Right hindlimb (tissue), 1 donor: ENCODE results near the gene SH3PXD2A.
"Not testable (repeated sequence)": the region's sequence is repeated elsewhere in the genome, so short reads cannot be mapped to it uniquely, and the experiment has no call there.

ENCODE experiments used
- DNase-seq: peaks from one replicate; pipeline ENCODE4 v3.0.0-alpha.2; 2018

Gene SH3PXD2A

DNA sequence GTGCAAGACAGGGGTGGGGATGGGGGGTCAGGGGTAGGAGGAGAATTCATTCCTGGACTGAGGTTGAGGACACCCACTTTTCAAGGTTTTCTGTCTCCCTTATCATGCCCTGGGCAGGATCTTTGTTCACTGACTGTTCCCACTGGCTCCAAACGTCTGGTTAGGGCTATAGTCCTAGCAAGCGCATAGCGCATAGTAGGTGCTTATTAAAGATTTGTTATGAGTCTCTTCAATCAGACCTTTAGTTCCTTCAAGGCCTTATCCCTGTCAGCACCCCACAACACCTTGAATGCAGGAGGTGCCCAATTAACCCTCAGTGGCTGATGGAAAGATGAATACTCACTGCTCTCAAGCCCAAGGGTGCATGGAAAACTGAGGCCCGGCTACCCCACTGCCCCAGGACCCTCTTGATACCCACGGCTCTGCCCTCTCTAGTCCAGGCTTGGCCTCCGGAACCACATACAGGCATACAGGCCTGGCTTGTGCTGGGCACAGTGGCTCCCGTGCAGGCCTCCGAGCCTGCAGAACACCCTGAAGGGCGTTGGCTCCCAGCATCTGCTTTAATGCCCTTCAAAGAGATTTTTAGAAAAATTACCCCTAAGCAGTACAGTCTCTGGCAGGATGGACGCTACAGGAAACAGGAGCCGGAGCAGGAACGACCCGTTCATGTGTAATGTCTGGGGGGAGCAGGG, 177.7 kb downstream of the SH3PXD2A start:
- no peak for DNase-seq

- DNase-seq, result peak; percentile 87
These were observed 178.4 kb downstream of the SH3PXD2A start for GRCh38 chr10:103676851-103677417.

GRCh38 chr10:103676058-103676785, 179.2 kb downstream of the SH3PXD2A start:
- DNase-seq, result peak; percentile 62

DNA sequence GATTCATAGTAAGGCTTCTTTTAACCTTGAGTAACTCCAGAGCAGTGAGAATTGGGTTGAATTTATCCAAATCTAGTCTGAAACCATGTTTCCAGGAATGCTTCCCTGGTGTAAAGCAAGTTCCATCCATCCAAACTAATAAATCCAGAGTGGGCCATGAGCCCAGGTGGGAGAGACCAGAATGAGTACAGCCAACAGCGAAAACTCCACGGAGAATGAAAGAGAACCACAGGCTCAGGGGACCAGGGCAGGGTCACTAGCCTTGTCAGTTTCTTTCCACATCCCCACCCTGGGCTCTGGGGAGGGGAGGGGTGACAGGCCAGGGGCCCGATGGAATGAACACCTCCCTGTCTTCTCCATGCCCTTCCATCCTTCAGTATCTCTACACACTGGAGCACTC, 181.8 kb downstream of the SH3PXD2A start:
- DNase-seq, result peak; percentile 72

- no peak for DNase-seq
These were observed 183.0 kb downstream of the SH3PXD2A start for GRCh38 chr10:103672345-103672744.

- peak; percentile 60 for DNase-seq
These were observed 184.1 kb downstream of the SH3PXD2A start for GRCh38 chr10:103671126-103671895.

GRCh38 chr10:103669944-103670343, 185.4 kb downstream of the SH3PXD2A start:
- no peak for DNase-seq

DNA sequence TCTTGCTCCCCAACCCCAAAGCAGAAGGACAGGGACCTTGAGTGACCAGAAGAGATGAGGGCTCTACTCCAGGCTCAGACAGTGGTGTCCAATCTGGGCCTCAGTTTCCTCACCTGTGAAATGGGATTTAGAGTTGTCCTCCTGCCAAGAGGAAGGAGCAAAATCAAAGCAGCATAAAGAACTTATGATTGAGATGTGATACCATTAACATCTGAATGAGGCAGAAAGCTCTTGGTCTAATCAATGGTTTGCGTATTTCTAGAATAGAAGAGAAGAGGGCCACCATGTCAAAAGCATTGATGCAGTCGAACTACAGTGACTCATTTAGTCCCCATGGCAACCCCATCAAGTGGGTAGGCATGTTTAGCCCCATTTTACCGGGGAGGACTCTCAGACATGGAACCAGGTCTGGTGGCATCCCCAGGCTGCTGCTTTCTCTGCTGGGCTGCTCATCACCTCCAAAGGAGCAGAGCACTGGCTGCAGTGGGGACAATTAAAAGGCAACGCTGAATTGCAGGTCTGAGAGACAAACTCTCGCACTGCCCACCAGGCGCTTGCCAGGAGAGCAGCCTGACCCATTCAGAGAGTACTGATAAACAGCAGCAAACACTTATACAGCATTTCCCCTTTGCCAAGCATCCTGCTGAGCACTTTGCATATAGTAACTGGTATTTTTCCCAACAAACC, 186.0 kb downstream of the SH3PXD2A start:
- DNase-seq, result no peak

DNA sequence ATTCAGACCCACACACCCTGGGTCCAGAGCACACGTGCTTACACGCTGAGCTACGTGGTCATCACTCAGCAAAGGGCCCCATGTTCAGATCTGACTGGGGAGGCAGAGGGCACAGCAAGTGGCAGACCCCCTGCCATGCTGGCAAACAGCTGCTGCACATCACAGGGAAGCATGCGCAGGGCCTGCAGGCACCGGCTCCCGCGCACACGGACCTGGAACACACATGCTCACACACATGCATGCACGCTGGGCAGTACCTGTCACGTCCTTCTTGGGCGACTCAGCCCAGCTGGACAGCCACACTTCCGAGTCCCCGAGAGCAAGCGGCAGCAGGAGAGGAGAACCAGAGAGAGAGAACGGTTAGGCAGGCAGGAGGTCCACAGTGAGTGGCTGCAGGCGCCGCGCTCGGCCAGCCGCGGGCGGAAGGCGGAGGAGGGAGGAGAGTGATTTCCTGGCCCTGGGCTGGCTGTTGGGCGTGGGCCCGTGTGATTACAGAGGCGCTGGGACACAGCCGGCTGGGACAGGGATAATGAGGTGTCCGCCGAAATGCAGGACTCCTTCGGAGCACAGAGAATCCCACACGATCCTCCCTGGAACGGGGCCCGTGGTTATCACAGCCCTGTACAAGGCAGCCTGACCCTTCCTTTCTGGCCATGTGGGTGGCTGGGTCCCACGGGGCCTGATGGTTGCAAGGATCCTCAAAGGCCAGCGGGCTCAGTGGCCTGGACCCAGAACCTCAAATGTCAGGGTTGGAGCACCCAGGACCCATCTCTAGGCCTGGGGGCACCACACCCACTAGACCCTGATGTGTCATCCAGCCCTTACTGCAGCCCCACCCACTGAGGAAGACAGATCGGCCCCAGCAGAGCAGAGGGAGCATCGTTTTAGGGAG, 186.8 kb downstream of the SH3PXD2A start:
- peak; percentile 90 for DNase-seq

DNA sequence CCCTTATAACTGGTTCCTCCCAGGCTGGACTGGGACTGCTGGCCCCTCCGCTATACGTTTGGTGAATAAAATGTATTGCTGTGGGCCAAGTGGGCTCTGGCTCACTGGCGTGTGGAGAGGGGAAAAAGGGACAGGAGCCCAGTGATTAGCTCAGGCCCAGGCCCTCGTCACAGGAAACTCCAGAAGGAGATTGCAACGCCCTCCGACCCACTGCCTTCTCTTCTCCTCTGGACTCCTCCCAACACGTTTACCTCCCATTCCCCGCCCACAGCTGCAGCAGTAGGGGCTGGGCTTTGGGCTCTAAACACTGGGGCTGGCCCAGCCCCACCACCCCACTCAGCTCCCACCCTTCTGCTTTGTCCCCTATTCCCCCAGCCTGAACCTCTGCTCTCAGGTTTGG, 188.0 kb downstream of the SH3PXD2A start:
- peak; percentile 94 for DNase-seq

GRCh38 chr10:103666762-103667150, 188.6 kb downstream of the SH3PXD2A start:
- no peak for DNase-seq

DNA sequence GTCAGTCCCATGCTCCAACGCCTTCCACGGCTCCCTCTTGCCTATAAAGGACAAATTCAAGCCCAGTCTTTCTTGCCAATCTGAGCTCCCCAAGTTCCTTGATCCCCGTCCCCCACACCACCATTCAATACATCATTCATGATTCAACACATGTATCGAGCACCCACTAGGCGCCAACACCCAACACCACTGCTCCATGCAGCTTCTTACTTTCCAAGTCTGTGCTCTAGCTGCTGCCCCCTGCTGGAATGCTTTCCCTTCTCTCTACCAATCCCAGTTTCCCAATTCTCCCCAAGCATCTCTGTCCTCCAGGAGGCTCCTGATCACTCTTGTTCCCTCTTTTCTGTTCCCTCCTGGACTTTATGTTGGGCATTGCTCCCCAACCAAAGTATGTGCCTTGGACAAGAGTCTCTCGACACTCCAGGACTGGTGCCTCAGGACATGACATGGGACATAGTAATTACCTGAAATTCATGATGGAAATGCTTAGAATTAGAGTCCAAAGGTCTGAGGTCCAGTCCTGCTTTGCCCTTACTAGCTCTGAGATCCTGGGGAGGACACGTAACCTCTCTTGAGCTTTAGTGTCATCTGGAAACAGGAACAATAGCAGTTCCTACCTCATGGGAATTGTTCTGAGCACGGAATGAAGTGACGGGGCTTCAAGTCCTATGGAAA, 189.2 kb downstream of the SH3PXD2A start:
- DNase-seq, result peak; percentile 51

DNA sequence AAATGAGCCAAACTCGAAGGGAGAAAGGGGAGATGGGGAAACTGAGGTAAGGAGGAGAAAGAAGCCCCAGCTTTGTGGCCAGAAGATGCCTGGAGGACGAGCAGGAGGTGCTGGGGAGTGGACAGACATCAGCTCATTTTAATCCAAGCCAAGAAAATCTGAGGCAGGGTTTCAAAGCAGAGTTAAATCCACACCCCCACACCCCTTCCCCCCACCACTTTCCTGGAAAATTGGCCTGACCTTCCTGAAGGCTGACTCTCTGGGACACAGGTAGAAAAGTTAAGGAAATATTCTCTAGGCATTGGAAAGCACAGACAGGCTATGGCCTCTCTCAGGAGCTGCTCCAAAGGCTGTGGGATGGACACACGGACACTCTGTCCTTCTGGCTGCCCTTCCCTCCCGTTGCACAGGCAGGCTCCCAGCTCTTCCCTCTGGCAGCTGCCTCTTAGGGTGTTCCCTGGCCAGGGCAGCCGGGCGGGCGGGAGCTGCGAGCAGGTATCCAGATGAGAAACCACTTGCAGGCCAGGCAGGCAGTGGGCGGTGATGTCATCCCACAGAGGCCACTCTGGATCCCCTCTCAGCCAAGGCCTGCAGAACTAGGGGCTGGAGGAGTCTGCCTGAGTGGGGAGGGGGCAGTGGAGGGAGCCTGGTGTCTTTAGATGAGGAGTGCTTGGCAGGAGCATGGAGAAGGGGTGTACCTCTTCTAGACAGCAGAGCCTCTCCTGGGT, 190.1 kb downstream of the SH3PXD2A start:
- peak; percentile 87 for DNase-seq

GRCh38 chr10:103663802-103664201, 191.6 kb downstream of the SH3PXD2A start:
- DNase-seq, result peak; percentile 78

- no peak for DNase-seq
These were observed 192.1 kb downstream of the SH3PXD2A start for GRCh38 chr10:103663236-103663635.

GRCh38 chr10:103662704-103663103, 192.7 kb downstream of the SH3PXD2A start:
- DNase-seq, result not testable (repeated sequence)

DNA sequence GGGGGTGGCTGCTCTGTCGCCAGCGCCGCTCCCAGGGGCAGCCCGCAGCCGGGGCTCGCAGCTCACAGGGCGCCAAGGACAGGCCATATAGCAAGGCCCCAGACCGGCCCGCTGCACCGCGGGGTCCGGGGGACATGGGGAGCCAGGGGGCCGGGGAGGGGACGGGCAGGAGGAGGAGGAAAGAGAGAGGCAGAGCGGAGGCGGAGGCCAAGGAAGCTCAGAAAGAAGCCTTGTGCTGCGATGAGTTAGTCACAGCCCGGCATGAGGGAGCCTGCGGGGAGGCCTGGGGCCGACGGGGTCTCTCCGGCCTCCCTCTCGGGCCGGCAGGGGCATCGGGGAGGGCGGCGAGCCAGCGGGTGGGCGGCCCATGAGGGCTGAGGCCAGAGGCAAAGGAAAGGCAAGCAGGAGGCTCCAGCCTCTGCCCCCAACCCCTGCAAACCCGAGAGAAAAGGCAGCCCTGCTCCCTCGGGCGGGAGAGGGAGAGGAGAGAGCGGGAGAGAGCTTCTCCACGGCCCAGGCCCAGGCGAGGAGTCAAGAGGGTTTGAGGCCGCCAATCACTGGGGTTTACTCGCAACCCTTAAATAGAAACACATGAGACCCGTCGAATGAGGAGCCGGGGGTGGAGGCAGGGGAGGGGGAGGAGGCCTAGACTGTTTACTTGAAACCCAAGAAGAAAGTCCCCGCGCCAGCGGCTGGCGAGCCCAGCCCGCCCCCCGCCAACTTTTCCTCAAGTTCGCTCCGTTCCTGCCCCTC, 194.0 kb downstream of the SH3PXD2A start:
- DNase-seq, result peak; percentile 94

DNA sequence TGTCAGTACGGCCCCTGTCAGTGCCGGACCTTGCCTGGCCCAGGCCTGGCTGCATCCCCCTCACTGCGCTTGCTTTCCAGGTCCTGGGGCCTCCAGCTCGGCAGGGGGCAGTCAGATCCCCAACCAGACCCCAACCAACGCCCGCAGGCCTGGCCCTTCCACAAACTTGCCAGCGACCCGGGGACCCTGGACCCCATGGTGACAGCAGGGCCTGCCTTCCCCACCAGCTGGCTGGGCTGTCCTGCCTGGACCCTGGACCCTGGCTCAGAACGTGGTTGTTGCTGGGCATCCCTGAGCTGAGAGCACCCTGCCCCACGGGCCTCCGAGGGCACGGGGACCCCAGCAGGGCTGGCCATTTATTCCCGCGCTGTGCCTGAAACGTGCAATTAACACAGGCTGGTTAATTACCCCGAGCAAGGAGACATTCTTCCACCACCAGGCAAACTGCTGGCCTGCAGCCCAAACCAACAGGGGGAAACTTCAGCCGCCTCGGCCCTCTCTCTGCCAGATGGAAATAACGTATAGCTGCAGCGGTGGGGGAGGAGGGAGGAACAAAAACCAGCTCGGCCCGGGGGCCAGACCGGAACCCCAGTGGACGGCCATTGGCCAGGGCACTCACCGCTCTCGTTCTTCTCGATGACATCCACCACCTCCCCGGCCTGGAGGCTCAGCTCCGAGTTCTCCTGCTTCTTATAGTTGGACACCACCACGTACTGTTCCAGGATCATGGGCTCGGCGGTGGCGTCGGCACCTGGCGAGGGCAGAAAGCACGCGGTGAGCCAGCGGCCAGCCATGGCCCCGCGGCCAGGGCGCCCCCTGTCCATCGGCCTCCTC, 194.8 kb downstream of the SH3PXD2A start:
- peak; percentile 83 for DNase-seq
